ENCODE results near the gene DEPDC5.

The DEPDC5 gene

GRCh38 chr22:31820655-31821054 lies 66.8 kb downstream of the DEPDC5 start:
- peak; percentile 20 for DNase-seq (ENCODE audit: extremely low read depth, low read depth)
- no peak for TF ChIP-seq CTCF (IDR thresholded peaks at IDR 0.05; ENCODE audit: low read depth, low read length)

- no peak for DNase-seq (ENCODE audit: extremely low read depth, low read depth)
- TF ChIP-seq CTCF (IDR thresholded peaks at IDR 0.05; ENCODE audit: low read depth, low read length), result no peak
Measured at GRCh38 chr22:31821572-31821971, 67.8 kb downstream of the DEPDC5 start.

GRCh38 chr22:31822523-31822922 lies 68.7 kb downstream of the DEPDC5 start:
- no peak for DNase-seq (ENCODE audit: extremely low read depth, low read depth)
- no peak for TF ChIP-seq CTCF (IDR thresholded peaks at IDR 0.05; ENCODE audit: low read depth, low read length)

GRCh38 chr22:31825513-31825912 lies 71.7 kb downstream of the DEPDC5 start:
- DNase-seq (ENCODE audit: extremely low read depth, low read depth), result no peak
- no peak for TF ChIP-seq CTCF (IDR thresholded peaks at IDR 0.05; ENCODE audit: low read depth, low read length)

GRCh38 chr22:31826443-31826842 lies 72.6 kb downstream of the DEPDC5 start:
- no peak for TF ChIP-seq CTCF (IDR thresholded peaks at IDR 0.05; ENCODE audit: low read depth, low read length)
- DNase-seq (ENCODE audit: extremely low read depth, low read depth), result no peak

GRCh38 chr22:31828739-31829138 lies 74.9 kb downstream of the DEPDC5 start:
- no peak for DNase-seq (ENCODE audit: extremely low read depth, low read depth)
- TF ChIP-seq CTCF (IDR thresholded peaks at IDR 0.05; ENCODE audit: low read depth, low read length), result no peak

- peak; percentile 61 for DNase-seq (ENCODE audit: extremely low read depth, low read depth)
- TF ChIP-seq CTCF (IDR thresholded peaks at IDR 0.05; ENCODE audit: low read depth, low read length), result no peak
Measured at GRCh38 chr22:31829505-31829904, 75.7 kb downstream of the DEPDC5 start.
